H9 (cell line): ENCODE measurements around the gene F5. TPM values are rescaled to one million over a fixed set of nuclear protein-coding genes. Genes with fewer than 3 reads are reported as not detected.

ENCODE experiments used
- DNase-seq: peaks from one replicate; pipeline ENCODE4 v3.0.0-alpha.2; 2017
- H2AFZ ChIP-seq: one replicate; pipeline ENCODE4 v1.6.1; 2013; ENCODE audit warnings: mild to moderate bottlenecking, low read length, control low read depth, moderate library complexity
- H2AK5ac ChIP-seq: 2 replicates; pipeline ENCODE4 v1.6.1; 2013; ENCODE audit warnings: low read length, control low read depth, mixed read lengths; ENCODE audit not compliant: insufficient read length
- H2BK120ac ChIP-seq: one replicate; pipeline ENCODE4 v1.6.1; 2013; ENCODE audit warnings: low read depth, mild to moderate bottlenecking, low read length, control low read depth, inconsistent platforms; ENCODE audit not compliant: poor library complexity, severe bottlenecking
- H2BK12ac ChIP-seq: 2 replicates; pipeline ENCODE4 v1.6.1; 2013; ENCODE audit warnings: low read length, control low read depth, mixed read lengths, low read depth; ENCODE audit not compliant: insufficient read length
- H2BK15ac ChIP-seq: 2 replicates; pipeline ENCODE4 v1.6.1; 2013; ENCODE audit warnings: low read depth, low read length, control low read depth
- H2BK20ac ChIP-seq: one replicate; pipeline ENCODE4 v1.6.1; 2013; ENCODE audit warnings: low read depth, mild to moderate bottlenecking, low read length, control low read depth, inconsistent platforms; ENCODE audit not compliant: poor library complexity, severe bottlenecking
- H2BK5ac ChIP-seq: 2 replicates; pipeline ENCODE4 v1.6.1; 2013; ENCODE audit warnings: low read length, control low read depth, mixed read lengths; ENCODE audit not compliant: insufficient read length
- H3K14ac ChIP-seq: 2 replicates; pipeline ENCODE4 v1.6.1; 2013; ENCODE audit warnings: low read length, control low read depth; ENCODE audit not compliant: insufficient read depth
- H3K18ac ChIP-seq: 2 replicates; pipeline ENCODE4 v1.6.1; 2013; ENCODE audit warnings: low read depth, mild to moderate bottlenecking, mixed read lengths, low read length, control low read depth; ENCODE audit not compliant: insufficient read length
- H3K23ac ChIP-seq: 2 replicates; pipeline ENCODE4 v1.6.1; 2013; ENCODE audit warnings: low read length, control low read depth, mixed read lengths, low read depth; ENCODE audit not compliant: insufficient read length
- H3K23me2 ChIP-seq: 2 replicates; pipeline ENCODE4 v1.6.1; 2013; ENCODE audit warnings: low read depth, mild to moderate bottlenecking, mixed read lengths, low read length, control low read depth; ENCODE audit not compliant: insufficient read length, poor library complexity, severe bottlenecking
- H3K27ac ChIP-seq: 2 replicates; pipeline ENCODE4 v1.5.1; 2013; ENCODE audit warnings: low read length, control low read depth, mixed read lengths, low read depth; ENCODE audit not compliant: insufficient read length
- H3K27me3 ChIP-seq: 2 replicates; pipeline ENCODE4 v1.6.1; 2013; ENCODE audit warnings: low read length, control low read depth, inconsistent platforms; ENCODE audit not compliant: insufficient read depth
- H3K4ac ChIP-seq: 2 replicates; pipeline ENCODE4 v1.6.1; 2013; ENCODE audit warnings: low read depth, mild to moderate bottlenecking, control low read depth, inconsistent platforms, low read length, moderate library complexity
- H3K4me1 ChIP-seq: 2 replicates; pipeline ENCODE4 v1.6.1; 2013; ENCODE audit warnings: low read length, control low read depth, inconsistent platforms; ENCODE audit not compliant: insufficient read depth
- H3K4me2 ChIP-seq: 2 replicates; pipeline ENCODE4 v1.6.1; 2013; ENCODE audit warnings: low read length, control low read depth, mixed read lengths; ENCODE audit not compliant: insufficient read length, insufficient read depth
- H3K56ac ChIP-seq: 2 replicates; pipeline ENCODE4 v1.6.1; 2013; ENCODE audit warnings: low read depth, mild to moderate bottlenecking, mixed read lengths, low read length, control low read depth; ENCODE audit not compliant: insufficient read length
- H3K79me1 ChIP-seq: 2 replicates; pipeline ENCODE4 v1.6.1; 2013; ENCODE audit warnings: low read depth, mild to moderate bottlenecking, moderate library complexity, low read length, control low read depth, inconsistent platforms; ENCODE audit not compliant: insufficient read depth, poor library complexity, severe bottlenecking
- H3K79me2 ChIP-seq: 2 replicates; pipeline ENCODE4 v1.6.1; 2013; ENCODE audit warnings: low read length, control low read depth, inconsistent platforms; ENCODE audit not compliant: insufficient read depth
- H3K9ac ChIP-seq: 2 replicates; pipeline ENCODE4 v1.6.1; 2013; ENCODE audit warnings: low read length, control low read depth, mixed read lengths; ENCODE audit not compliant: insufficient read length; ENCODE audit errors: extremely low read depth
- H3K9me3 ChIP-seq: one replicate; pipeline ENCODE4 v1.6.1; 2013; ENCODE audit warnings: low read depth, low read length, inconsistent platforms; ENCODE audit not compliant: control insufficient read depth
- H3T11ph ChIP-seq: one replicate; pipeline ENCODE4 v1.6.1; 2013; ENCODE audit warnings: mild to moderate bottlenecking, low read length, control low read depth, inconsistent platforms
- H4K20me1 ChIP-seq: one replicate; pipeline ENCODE4 v1.6.1; 2013; ENCODE audit not compliant: control insufficient read depth, insufficient read length, insufficient read depth
- H4K5ac ChIP-seq: 2 replicates; pipeline ENCODE4 v1.6.1; 2013; ENCODE audit warnings: low read depth, mild to moderate bottlenecking, mixed read lengths, low read length, control low read depth; ENCODE audit not compliant: insufficient read length
- H4K8ac ChIP-seq: replicated peaks from 2 replicates; pipeline ENCODE4 v1.6.1; 2013; ENCODE audit warnings: low read length, control low read depth, mixed read lengths, low read depth; ENCODE audit not compliant: insufficient read length
- H4K91ac ChIP-seq: 2 replicates; pipeline ENCODE4 v1.6.1; 2013; ENCODE audit warnings: low read depth, mild to moderate bottlenecking, moderate library complexity, mixed read lengths, low read length, control low read depth; ENCODE audit not compliant: insufficient read length
- H3K27ac Mint-ChIP-seq, 3 experiments: 2 replicates in 2 of 3; 3 replicates in 1 of 3; pipeline ENCODE4 v1.8.0; 2020 to 2021; ENCODE audit warnings: mixed read lengths in 3 of 3, mild to moderate bottlenecking in 1 of 3, moderate library complexity in 1 of 3
- H3K27me3 Mint-ChIP-seq: 2 replicates; pipeline ENCODE4 v1.8.0; 2021; ENCODE audit warnings: low read depth, mild to moderate bottlenecking, moderate library complexity, mixed read lengths
- H3K36me3 Mint-ChIP-seq, 3 experiments: 2 replicates in 2 of 3; 3 replicates in 1 of 3; pipeline ENCODE4 v1.8.0; 2020 to 2021; ENCODE audit warnings: low read depth in 3 of 3, mixed read lengths in 3 of 3; ENCODE audit not compliant: insufficient read depth in 1 of 3
- H3K4me1 Mint-ChIP-seq, 2 experiments: 2 replicates each; pipeline ENCODE4 v1.8.0; 2020; ENCODE audit warnings: mixed read lengths in 2 of 2
- H3K4me3 Mint-ChIP-seq, 2 experiments: 2 replicates in 1 of 2; 3 replicates in 1 of 2; pipeline ENCODE4 v1.8.0; 2020 to 2021; ENCODE audit warnings: mild to moderate bottlenecking in 2 of 2, mixed read lengths in 2 of 2, moderate library complexity in 1 of 2
- H3K9me3 Mint-ChIP-seq, 2 experiments: 2 replicates in 1 of 2; 3 replicates in 1 of 2; pipeline ENCODE4 v1.8.0; 2020; ENCODE audit warnings: mild to moderate bottlenecking in 2 of 2, mixed read lengths in 2 of 2, moderate library complexity in 1 of 2
- total RNA-seq: library from RNA; stranded (reverse); gene quantifications from 2 replicates; pipeline ENCODE4 v1.2.1, GENCODE V29; 2021
- TF ChIP-seq, protein P1 (sequence below): fragments of 200-600 bp; sonication (generic); conservative IDR thresholded peaks from 3 replicates; pipeline ENCODE4 v1.8.0; 2021; ENCODE audit warnings: antibody characterized with exemption, mild to moderate bottlenecking

The F5 gene
- total RNA-seq, 1 experiment from 2014 or later: 0.04 TPM

DNA sequence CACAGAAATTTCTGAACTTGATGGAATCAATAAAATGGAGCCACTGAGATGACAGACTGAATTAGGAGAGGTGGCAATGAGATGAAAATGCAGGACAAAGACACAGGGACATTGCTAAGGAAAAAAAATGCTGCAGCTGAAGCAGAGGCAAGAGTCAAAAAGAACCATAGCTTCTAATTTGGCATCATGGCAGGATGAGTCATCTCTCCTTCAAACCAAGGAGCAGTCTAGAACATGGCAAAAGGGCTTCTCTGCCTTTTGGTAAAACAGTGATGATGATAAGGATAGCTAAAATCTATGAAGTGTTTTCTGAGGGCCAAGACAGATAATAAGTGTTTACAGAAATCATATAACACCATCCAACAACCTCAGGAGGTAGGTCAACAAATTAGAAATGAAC lies 117.3 kb downstream of the F5 start:
- Histone ChIP-seq H3T11ph (no peak overlapping the region), H3K4me1 (no peaks in the 10 kb centered on the region; the same call in 1 of the 2 replicates), H3K14ac (no peak overlapping the region), H3K4ac (no peak overlapping the region), H3K27me3 (no peaks in the 10 kb centered on the region), H3K9ac (no peak overlapping the region), H2BK120ac (no peak overlapping the region), H2AK5ac (no peak overlapping the region), H4K5ac (no peak overlapping the region), H4K91ac (no peak overlapping the region), H3K9me3 (no peaks in the 10 kb centered on the region), H4K20me1 (no peaks in the 10 kb centered on the region), H3K79me1 (no peaks in the 10 kb centered on the region), H2BK15ac (no peak overlapping the region), H3K23ac (no peak overlapping the region), H3K18ac (no peak overlapping the region), H3K79me2 (no peaks in the 10 kb centered on the region), H4K8ac (no peak overlapping the region), H2AFZ (no peak overlapping the region), H2BK12ac (no peak overlapping the region), H3K56ac (no peak overlapping the region), H3K27ac (no peak overlapping the region), H2BK20ac (no peak overlapping the region), H2BK5ac (no peak overlapping the region), H3K23me2 (no peaks in the 10 kb centered on the region), H3K4me2 (no peak overlapping the region)
- Mint-ChIP-seq H3K27ac (no peak overlapping the region), H3K36me3 (peaks cover 8 to 23% (median 19%) of the 10 kb centered on the region in 3 experiments; a peak in 5 of 7 replicates), H3K9me3 (no peaks in the 10 kb centered on the region), H3K4me3 (no peak overlapping the region), H3K27me3 (no peaks in the 10 kb centered on the region), H3K4me1 (no peaks in the 10 kb centered on the region)
- DNase-seq: no peak
- TF ChIP-seq, protein P1, sequence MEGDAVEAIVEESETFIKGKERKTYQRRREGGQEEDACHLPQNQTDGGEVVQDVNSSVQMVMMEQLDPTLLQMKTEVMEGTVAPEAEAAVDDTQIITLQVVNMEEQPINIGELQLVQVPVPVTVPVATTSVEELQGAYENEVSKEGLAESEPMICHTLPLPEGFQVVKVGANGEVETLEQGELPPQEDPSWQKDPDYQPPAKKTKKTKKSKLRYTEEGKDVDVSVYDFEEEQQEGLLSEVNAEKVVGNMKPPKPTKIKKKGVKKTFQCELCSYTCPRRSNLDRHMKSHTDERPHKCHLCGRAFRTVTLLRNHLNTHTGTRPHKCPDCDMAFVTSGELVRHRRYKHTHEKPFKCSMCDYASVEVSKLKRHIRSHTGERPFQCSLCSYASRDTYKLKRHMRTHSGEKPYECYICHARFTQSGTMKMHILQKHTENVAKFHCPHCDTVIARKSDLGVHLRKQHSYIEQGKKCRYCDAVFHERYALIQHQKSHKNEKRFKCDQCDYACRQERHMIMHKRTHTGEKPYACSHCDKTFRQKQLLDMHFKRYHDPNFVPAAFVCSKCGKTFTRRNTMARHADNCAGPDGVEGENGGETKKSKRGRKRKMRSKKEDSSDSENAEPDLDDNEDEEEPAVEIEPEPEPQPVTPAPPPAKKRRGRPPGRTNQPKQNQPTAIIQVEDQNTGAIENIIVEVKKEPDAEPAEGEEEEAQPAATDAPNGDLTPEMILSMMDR: no peak
